Endodermal cell (in vitro differentiated cells): ENCODE data around the gene DCANP1. TPM values are rescaled to one million over a fixed set of nuclear protein-coding genes. Genes with fewer than 3 reads are reported as not detected.
A peak's percentile ranks its signal among the peaks of the same experiment; 100 is the strongest.

Experiments used
- DNase-seq: peaks from one replicate; pipeline ENCODE4 v3.0.0-alpha.2; 2017
- H3K27ac ChIP-seq: 2 replicates; pipeline ENCODE4 v1.5.1; 2013; ENCODE audit warnings: mild to moderate bottlenecking, low read depth, low read length, moderate library complexity
- H3K27me3 ChIP-seq: 2 replicates; pipeline ENCODE4 v1.6.1; 2013; ENCODE audit warnings: mild to moderate bottlenecking, low read length, moderate library complexity; ENCODE audit not compliant: insufficient read depth, control insufficient read depth, poor library complexity, severe bottlenecking
- H3K36me3 ChIP-seq: 2 replicates; pipeline ENCODE4 v1.7.0; 2013; ENCODE audit warnings: mild to moderate bottlenecking, low read length, moderate library complexity; ENCODE audit not compliant: control insufficient read depth, insufficient read depth
- H3K4me1 ChIP-seq: one replicate; pipeline ENCODE4 v1.7.0; 2013; ENCODE audit warnings: low read length; ENCODE audit not compliant: control insufficient read depth, insufficient read depth
- H3K4me3 ChIP-seq: 2 replicates; pipeline ENCODE4 v1.5.1; 2013; ENCODE audit warnings: mild to moderate bottlenecking, low read length, moderate library complexity
- H3K9ac ChIP-seq: 2 replicates; pipeline ENCODE4 v1.6.1; 2013; ENCODE audit warnings: mild to moderate bottlenecking, low read length, moderate library complexity; ENCODE audit not compliant: poor library complexity, severe bottlenecking; ENCODE audit errors: extremely low read depth
- H3K9me3 ChIP-seq: 2 replicates; pipeline ENCODE4 v1.6.1; 2013; ENCODE audit warnings: mild to moderate bottlenecking, low read length, moderate library complexity; ENCODE audit not compliant: control insufficient read depth
- H3K27ac Mint-ChIP-seq: 2 replicates; pipeline ENCODE4 v1.8.0; 2020; ENCODE audit warnings: mixed read lengths
- H3K27me3 Mint-ChIP-seq: 2 replicates; pipeline ENCODE4 v1.8.0; 2021; ENCODE audit warnings: mild to moderate bottlenecking, mixed read lengths; ENCODE audit not compliant: insufficient read depth
- H3K36me3 Mint-ChIP-seq: 2 replicates; pipeline ENCODE4 v1.8.0; 2020; ENCODE audit warnings: low read depth, mixed read lengths
- H3K4me1 Mint-ChIP-seq: 2 replicates; pipeline ENCODE4 v1.8.0; 2020; ENCODE audit warnings: mixed read lengths
- H3K4me3 Mint-ChIP-seq: 2 replicates; pipeline ENCODE4 v1.8.0; 2020; ENCODE audit warnings: mild to moderate bottlenecking, moderate library complexity, mixed read lengths
- H3K9me3 Mint-ChIP-seq: 2 replicates; pipeline ENCODE4 v1.8.0; 2020; ENCODE audit warnings: mild to moderate bottlenecking, mixed read lengths
- CTCF ChIP-seq: fragments of 200-600 bp; sonication (generic); conservative IDR thresholded peaks from 2 replicates; pipeline ENCODE4 v1.5.0; 2021; ENCODE audit warnings: antibody characterized with exemption, mild to moderate bottlenecking
- WGBS, 2 experiments: methylation state at CpG; one replicate each; pipeline versions ENCODE4 v1.1.5 to v1.1.7; 2013; ENCODE audit warnings: missing lambda C conversion rate in 2 of 2, mixed read lengths in 1 of 2; ENCODE audit not compliant: insufficient coverage in 1 of 2, insufficient read length in 1 of 2; 5-methylcytosine and 5-hydroxymethylcytosine counted together
- total RNA-seq, 2 donors: library from RNA; stranded (reverse); fragmentation: NEBNext Ultra II Directional in 1 of 2; extraction: Animal tissue kit (Norgen Biotek cat#: 25700) in 1 of 2; gene quantifications; 2 replicates in 1 of 2; 3 replicates in 1 of 2; pipeline ENCODE4 v1.2.1, GENCODE V29; 2021

Gene DCANP1
- total RNA-seq, 2 donors from 2014 or later, result not detected

- peak overlapping the region; percentile 46 for H3K4me3 ChIP-seq
- Mint-ChIP-seq H3K4me3 (peak overlapping the region; percentile 78), H3K27me3 (peaks cover 4% of the 10 kb centered on the region), H3K4me1 (peaks cover 77% of the 10 kb centered on the region), H3K9me3 (no peaks in the 10 kb centered on the region), H3K27ac (peak overlapping the region; percentile 1), H3K36me3 (peaks cover 30% of the 10 kb centered on the region)
- H3K9me3 ChIP-seq, result no peaks in the 10 kb centered on the region
- WGBS, 2 experiments, result 89 to 93% methylated on average over 4 of the region's 4 CpGs
- DNase-seq, result no peak
- H3K36me3 ChIP-seq, result peaks cover 26% of the 10 kb centered on the region
- no peak overlapping the region for H3K27ac ChIP-seq
- no peak overlapping the region for H3K9ac ChIP-seq
- H3K4me1 ChIP-seq, result peaks cover 13% of the 10 kb centered on the region
- TF ChIP-seq CTCF, result no peak
- no peaks in the 10 kb centered on the region for H3K27me3 ChIP-seq
Measured at GRCh38 chr5:135395866-135396265, 51.3 kb downstream of the DCANP1 start.

GRCh38 chr5:135395451-135395850 lies 51.7 kb downstream of the DCANP1 start:
- Histone ChIP-seq H3K36me3 (peaks cover 30% of the 10 kb centered on the region), H3K9me3 (no peaks in the 10 kb centered on the region), H3K27me3 (no peaks in the 10 kb centered on the region), H3K9ac (no peak overlapping the region), H3K4me3 (peak overlapping the region; percentile 46), H3K27ac (no peak overlapping the region), H3K4me1 (peaks cover 13% of the 10 kb centered on the region)
- Mint-ChIP-seq H3K27ac (peak overlapping the region; percentile 46), H3K27me3 (no peaks in the 10 kb centered on the region), H3K4me3 (peak overlapping the region; percentile 1), H3K4me1 (peaks cover 75% of the 10 kb centered on the region), H3K36me3 (peaks cover 31% of the 10 kb centered on the region), H3K9me3 (no peaks in the 10 kb centered on the region)
- 65 to 91% methylated on average over 5 of the region's 5 CpGs for WGBS, 2 experiments
- no peak for TF ChIP-seq CTCF
- DNase-seq, result no peak

Other genes with a start within 250 kb of the DCANP1 start
- gene MACROH2A1, start 48.1 kb downstream of the DCANP1 start, total RNA-seq, result 100 to 1,000 TPM; 256 to 288 TPM
- not detected for gene TIFAB, start 5.0 kb upstream of the DCANP1 start, total RNA-seq
- gene NEUROG1, start 88.6 kb upstream of the DCANP1 start, total RNA-seq, result not detected
- under 1 TPM; 0.20 to 0.44 TPM for gene CXCL14, start 131.6 kb upstream of the DCANP1 start, total RNA-seq